Right ventricle myocardium superior (tissue), 1 donor: ENCODE results near the gene SIK3. TPM values are rescaled to one million over a fixed set of nuclear protein-coding genes. Genes with fewer than 3 reads are reported as not detected.
"Not testable (repeated sequence)": the region's sequence is repeated elsewhere in the genome, so short reads cannot be mapped to it uniquely, and the experiment has no call there.

Experiments used
- ATAC-seq: fragments of 200-7000 bp; cut with Tn5 transposase; one replicate; pipeline ENCODE4 v1.9.1; 2020; ENCODE audit warnings: mild to moderate bottlenecking; ENCODE audit not compliant: poor library complexity
- DNase-seq: peaks from one replicate; pipeline ENCODE4 v3.0.0-alpha.2; 2020
- intact Hi-C: fragments of 100-400 bp; cut with DNase I; formaldehyde crosslinking; loops from one replicate; pipeline ENCODE4 v1.11.2; 2022
- total RNA-seq: library from RNA; stranded (reverse); fragmentation: NEBNext Ultra II Directional; extraction: Animal tissue kit (Norgen Biotek cat#: 25700); gene quantifications from one replicate; pipeline ENCODE4 v1.2.1, GENCODE V29; 2021
- donor health status: DM: no; HTN: yes; CAD: no; lungs with severe emphysema.

The SIK3 gene
- total RNA-seq, 1 donor from 2014 or later = 30.6 TPM

GRCh38 chr11:117117681-117118080 is 19.5 kb upstream of the SIK3 start:
- ATAC-seq = no peak
- intact Hi-C loops = no loop called here
- DNase-seq = no peak

- intact Hi-C loops, DNase-seq, ATAC-seq: not testable (repeated sequence)
Measured at GRCh38 chr11:117112939-117113338, 14.7 kb upstream of the SIK3 start.

- DNase-seq, intact Hi-C loops, ATAC-seq: not testable (repeated sequence)
Measured at GRCh38 chr11:117112497-117112896, 14.3 kb upstream of the SIK3 start.

- intact Hi-C loops = no loop called here
- ATAC-seq = no peak
Measured at GRCh38 chr11:117110294-117110950, 12.2 kb upstream of the SIK3 start.

GRCh38 chr11:117107701-117108590 is 9.7 kb upstream of the SIK3 start:
- ATAC-seq = no peak
- intact Hi-C loops = loop anchor here (5.0 kb wide), 1 partner anchor 231 kb away; no protein-coding TSS in a partner anchor

More at GRCh38 chr11:117110294-117110950, 12.2 kb upstream of the SIK3 start:
- no peak for DNase-seq

GRCh38 chr11:117100556-117100955 is 2.3 kb upstream of the SIK3 start:
- ATAC-seq (no peak), DNase-seq (no peak)
- intact Hi-C loops = loop anchor here (2.0 kb wide), 1 partner anchor 312 kb away; the partner anchor contains the start of gene ZPR1

More at GRCh38 chr11:117107701-117108590, 9.7 kb upstream of the SIK3 start:
- no peak for DNase-seq

GRCh38 chr11:117099696-117100095 is 1.5 kb upstream of the SIK3 start:
- ATAC-seq (peak; percentile 2), DNase-seq (no peak)
- intact Hi-C loops = loop anchor here (2.0 kb wide), 1 partner anchor 311 kb away; the partner anchor contains the start of gene ZPR1

GRCh38 chr11:117097389-117098268 is 599 bp downstream of the SIK3 start:
- intact Hi-C loops = no loop called here
- ATAC-seq (no peak), DNase-seq (no peak)

- intact Hi-C loops = no loop called here
- DNase-seq = no peak
Measured at GRCh38 chr11:117097014-117097388, 1.2 kb downstream of the SIK3 start.

GRCh38 chr11:117096201-117096991 is 1.8 kb downstream of the SIK3 start:
- intact Hi-C loops = no loop called here
- ATAC-seq = no peak

More at GRCh38 chr11:117097014-117097388, 1.2 kb downstream of the SIK3 start:
- ATAC-seq = no peak

GRCh38 chr11:117095284-117096161 is 2.7 kb downstream of the SIK3 start:
- DNase-seq (no peak), ATAC-seq (peak; percentile 0)
- intact Hi-C loops = no loop called here

More at GRCh38 chr11:117096201-117096991, 1.8 kb downstream of the SIK3 start:
- DNase-seq = no peak

GRCh38 chr11:117094776-117095175 is 3.5 kb downstream of the SIK3 start:
- intact Hi-C loops = no loop called here
- ATAC-seq (peak; percentile 32), DNase-seq (no peak)

GRCh38 chr11:117092951-117093590 is 5.2 kb downstream of the SIK3 start:
- intact Hi-C loops = no loop called here

GRCh38 chr11:117091753-117092477 is 6.3 kb downstream of the SIK3 start:
- ATAC-seq (no peak), DNase-seq (no peak)
- intact Hi-C loops = no loop called here

More at GRCh38 chr11:117092951-117093590, 5.2 kb downstream of the SIK3 start:
- DNase-seq (no peak), ATAC-seq (no peak)

GRCh38 chr11:117090111-117090706 is 8.0 kb downstream of the SIK3 start:
- ATAC-seq = no peak
- intact Hi-C loops = no loop called here
- no peak for DNase-seq
